Erythroblast (primary cell): ENCODE data around the gene LRP3.

ENCODE experiments used
- GATA1 ChIP-seq: IDR thresholded peaks from 2 replicates; pipeline ENCODE4 v1.6.1; 2011; ENCODE audit warnings: low read depth, mild to moderate bottlenecking, control low read depth, low read length, moderate library complexity
- POLR2A ChIP-seq: IDR thresholded peaks from 2 replicates; pipeline ENCODE4 v1.6.1; 2011; ENCODE audit warnings: mild to moderate bottlenecking, low read length

DNA sequence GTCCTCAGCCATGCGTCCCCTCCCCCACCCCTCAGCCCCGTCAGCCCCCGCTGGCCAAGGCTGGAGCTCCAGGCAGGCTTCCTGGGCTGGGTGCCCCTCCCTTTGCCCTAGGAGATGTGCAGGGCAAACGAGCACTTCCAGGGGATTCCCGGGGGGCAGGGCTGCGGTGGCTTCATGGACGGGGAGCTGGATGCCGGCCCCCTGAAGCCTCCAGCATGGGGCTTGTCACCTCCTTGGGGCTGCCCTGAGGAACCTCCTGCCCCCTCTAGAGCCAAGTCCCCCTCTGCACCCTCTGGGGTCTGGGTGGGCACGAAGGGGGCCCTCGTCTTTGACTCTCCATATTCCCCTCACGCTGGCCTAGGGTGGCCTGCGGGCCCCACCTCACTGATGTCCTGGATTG, 56.9 kb downstream of the LRP3 start:
- TF ChIP-seq POLR2A (no peak), GATA1 (no peak)
